ENCODE measurements around the gene EML6.

- TF ChIP-seq CTCF (conservative IDR thresholded peaks at IDR 0.05 in 1 of 2, IDR thresholded peaks at IDR 0.05 in 1 of 2; ENCODE audit: extremely low read depth in 1 of 2, insufficient read depth in 1 of 2, low read depth in 1 of 2, low read length in 2 of 2) (no peak), EZH2 (IDR thresholded peaks at IDR 0.05; ENCODE audit: borderline replicate concordance, low read length) (no peak)
These were observed 191.6 kb downstream of the EML6 start for GRCh38 chr2:54915101-54915500.
